ENCODE results near the gene OR10K1. TPM values are rescaled to one million over a fixed set of nuclear protein-coding genes. Genes with fewer than 3 reads are reported as not detected.

Gene OR10K1
- total RNA-seq, 2 donors from 2014 or later: not detected

DNA sequence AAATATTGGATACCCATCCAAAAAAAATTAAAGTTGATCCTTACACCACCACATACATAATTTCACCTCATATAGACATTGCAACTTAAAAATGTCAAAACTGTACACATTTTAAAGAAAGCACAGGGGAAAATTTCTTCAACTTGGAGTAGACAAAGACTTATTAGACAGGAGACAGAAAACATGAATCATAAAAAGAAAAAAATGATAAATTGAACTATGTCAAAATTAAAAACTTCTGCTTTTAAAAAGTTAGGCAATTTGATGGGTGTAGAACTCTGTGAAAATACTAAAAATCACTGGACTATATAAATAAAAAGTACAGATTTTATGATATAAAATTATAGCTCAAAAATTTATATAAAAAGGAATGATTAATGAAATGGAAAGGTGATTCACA is 4.4 kb upstream of the OR10K1 start:
- TF ChIP-seq, protein P1, sequence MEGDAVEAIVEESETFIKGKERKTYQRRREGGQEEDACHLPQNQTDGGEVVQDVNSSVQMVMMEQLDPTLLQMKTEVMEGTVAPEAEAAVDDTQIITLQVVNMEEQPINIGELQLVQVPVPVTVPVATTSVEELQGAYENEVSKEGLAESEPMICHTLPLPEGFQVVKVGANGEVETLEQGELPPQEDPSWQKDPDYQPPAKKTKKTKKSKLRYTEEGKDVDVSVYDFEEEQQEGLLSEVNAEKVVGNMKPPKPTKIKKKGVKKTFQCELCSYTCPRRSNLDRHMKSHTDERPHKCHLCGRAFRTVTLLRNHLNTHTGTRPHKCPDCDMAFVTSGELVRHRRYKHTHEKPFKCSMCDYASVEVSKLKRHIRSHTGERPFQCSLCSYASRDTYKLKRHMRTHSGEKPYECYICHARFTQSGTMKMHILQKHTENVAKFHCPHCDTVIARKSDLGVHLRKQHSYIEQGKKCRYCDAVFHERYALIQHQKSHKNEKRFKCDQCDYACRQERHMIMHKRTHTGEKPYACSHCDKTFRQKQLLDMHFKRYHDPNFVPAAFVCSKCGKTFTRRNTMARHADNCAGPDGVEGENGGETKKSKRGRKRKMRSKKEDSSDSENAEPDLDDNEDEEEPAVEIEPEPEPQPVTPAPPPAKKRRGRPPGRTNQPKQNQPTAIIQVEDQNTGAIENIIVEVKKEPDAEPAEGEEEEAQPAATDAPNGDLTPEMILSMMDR (IDR thresholded peaks at IDR 0.05): no peak
- no peak for TF ChIP-seq POLR2A (IDR thresholded peaks at IDR 0.05)
- Histone ChIP-seq H3K27me3 (no peaks in the 10 kb centered on the region), H3K9me3 (no peaks in the 10 kb centered on the region), H3K4me3 (no peak overlapping the region), H3K4me1 (no peaks in the 10 kb centered on the region), H3K27ac (no peak overlapping the region), H3K36me3 (replicated peaks in 1 of 2; ENCODE audit: insufficient read depth in 1 of 2, low read depth in 2 of 2) (no peaks in the 10 kb centered on the region)
- no peak for ATAC-seq
- no peak for DNase-seq
- intact Hi-C loops (cut with DNase I): no loop called here

GRCh38 chr1:158458263-158458662 is 3.4 kb upstream of the OR10K1 start:
- intact Hi-C loops (cut with DNase I): no loop called here
- Histone ChIP-seq H3K27ac (no peak overlapping the region), H3K27me3 (no peaks in the 10 kb centered on the region), H3K4me1 (no peaks in the 10 kb centered on the region), H3K4me3 (no peak overlapping the region), H3K36me3 (replicated peaks in 1 of 2; ENCODE audit: insufficient read depth in 1 of 2, low read depth in 2 of 2) (no peaks in the 10 kb centered on the region), H3K9me3 (no peaks in the 10 kb centered on the region)
- TF ChIP-seq POLR2A (IDR thresholded peaks at IDR 0.05): no peak
- TF ChIP-seq, protein P1 (IDR thresholded peaks at IDR 0.05): no peak
- ATAC-seq (no peak), DNase-seq (no peak)

DNA sequence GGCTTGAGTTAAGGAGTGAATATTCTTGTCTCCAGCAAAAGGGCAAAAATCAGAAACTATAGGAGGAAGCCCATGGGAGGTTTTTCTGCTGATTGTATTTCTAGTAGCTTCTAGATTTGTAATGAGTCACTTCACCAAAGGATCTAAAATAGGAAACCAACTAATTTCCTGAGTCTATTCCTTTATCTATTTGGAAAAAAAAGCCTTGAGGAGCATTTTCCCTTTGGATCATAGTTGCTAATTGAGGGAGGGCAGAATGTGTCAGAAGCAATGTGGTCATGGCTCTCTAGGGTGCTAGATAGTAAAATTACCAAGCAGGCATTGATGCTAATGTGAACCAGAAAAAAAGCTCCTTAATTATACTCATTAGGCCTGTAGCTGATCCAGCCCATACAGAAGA is 10.3 kb downstream of the OR10K1 start, which contains the start of gene OR10R2:
TSS of gene OR10R2 (plus strand) at position 301 of the 400 bp plus-strand sequence. CDS start 106 bp downstream, outside the sequence.
- DNase-seq (no peak), ATAC-seq (no peak)
- H3K27ac ChIP-seq: no peak within 1 kb of the TSS
- no peaks in the 10 kb centered on the region for H3K9me3 ChIP-seq
- TF ChIP-seq, protein P1 (IDR thresholded peaks at IDR 0.05): no peak
- no peak for TF ChIP-seq POLR2A (IDR thresholded peaks at IDR 0.05)
- H3K36me3 ChIP-seq (replicated peaks in 1 of 2; ENCODE audit: insufficient read depth in 1 of 2, low read depth in 2 of 2): no peaks in the 10 kb centered on the region
- H3K27me3 ChIP-seq: no peaks in the 10 kb centered on the region
- intact Hi-C loops (cut with DNase I): no loop called here
- H3K4me1 ChIP-seq: no peaks in the 10 kb centered on the region
- no peak within 1 kb of the TSS for H3K4me3 ChIP-seq

DNA sequence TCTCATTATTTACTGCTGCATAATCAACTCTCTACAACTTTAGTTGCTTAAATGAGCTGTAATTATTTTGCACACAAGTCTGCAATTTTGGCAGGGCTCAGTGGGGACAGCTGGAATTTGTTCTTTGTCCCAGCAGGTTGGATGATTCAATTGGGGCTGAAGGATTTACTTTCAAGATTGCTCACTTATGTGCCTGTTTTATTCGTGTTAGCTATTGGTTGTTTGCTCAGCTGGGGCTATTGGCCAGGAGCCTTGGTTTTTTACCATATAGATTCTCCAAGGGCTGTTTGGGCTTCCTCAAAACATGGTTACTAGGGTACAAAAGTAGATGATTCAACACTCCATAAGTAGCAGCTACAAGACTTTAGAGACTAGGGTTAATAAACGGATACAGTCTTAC is 23.8 kb downstream of the OR10K1 start:
- Histone ChIP-seq H3K36me3 (replicated peaks in 1 of 2; ENCODE audit: insufficient read depth in 1 of 2, low read depth in 2 of 2) (no peaks in the 10 kb centered on the region), H3K4me3 (no peak overlapping the region), H3K27me3 (no peaks in the 10 kb centered on the region), H3K27ac (no peak overlapping the region), H3K4me1 (no peaks in the 10 kb centered on the region), H3K9me3 (no peaks in the 10 kb centered on the region)
- no peak for DNase-seq
- ATAC-seq: no peak
- no peak for TF ChIP-seq POLR2A (IDR thresholded peaks at IDR 0.05)
- TF ChIP-seq, protein P1 (IDR thresholded peaks at IDR 0.05): no peak
- WGBS, 2 donors: 32 to 35% methylated on average over 2 of the region's 2 CpGs
- intact Hi-C loops (cut with DNase I): no loop called here

DNA sequence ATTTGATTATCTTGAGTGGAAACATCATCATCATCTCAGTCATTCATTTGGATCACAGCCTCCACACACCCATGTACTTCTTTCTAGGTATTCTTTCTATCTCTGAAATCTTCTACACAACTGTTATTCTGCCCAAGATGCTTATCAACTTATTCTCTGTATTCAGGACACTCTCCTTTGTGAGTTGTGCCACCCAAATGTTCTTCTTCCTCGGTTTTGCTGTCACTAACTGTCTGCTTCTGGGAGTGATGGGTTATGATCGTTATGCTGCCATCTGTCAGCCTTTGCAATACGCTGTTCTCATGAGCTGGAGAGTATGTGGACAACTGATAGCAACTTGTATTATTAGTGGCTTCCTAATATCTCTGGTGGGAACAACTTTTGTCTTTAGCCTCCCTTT is 29.7 kb downstream of the OR10K1 start:
- ATAC-seq (no peak), DNase-seq (no peak)
- no peak for TF ChIP-seq POLR2A (IDR thresholded peaks at IDR 0.05)
- TF ChIP-seq, protein P1 (IDR thresholded peaks at IDR 0.05): no peak
- intact Hi-C loops (cut with DNase I): no loop called here
- 57 to 64% methylated on average over 3 of the region's 3 CpGs for WGBS, 2 donors
- Histone ChIP-seq H3K4me3 (no peak overlapping the region), H3K27me3 (no peaks in the 10 kb centered on the region), H3K36me3 (replicated peaks in 1 of 2; ENCODE audit: insufficient read depth in 1 of 2, low read depth in 2 of 2) (no peaks in the 10 kb centered on the region), H3K4me1 (no peaks in the 10 kb centered on the region), H3K9me3 (no peaks in the 10 kb centered on the region), H3K27ac (no peak overlapping the region)
